Inferior parietal cortex (tissue), 1 donor: ENCODE measurements around the gene TMEM202.
"Not testable (repeated sequence)": the region's sequence is repeated elsewhere in the genome, so short reads cannot be mapped to it uniquely, and the experiment has no call there.

Experiments
- DNase-seq: peaks from one replicate; pipeline ENCODE4 v3.0.0-alpha.2; 2016; ENCODE audit errors: extremely low spot score

The TMEM202 gene, protein sequence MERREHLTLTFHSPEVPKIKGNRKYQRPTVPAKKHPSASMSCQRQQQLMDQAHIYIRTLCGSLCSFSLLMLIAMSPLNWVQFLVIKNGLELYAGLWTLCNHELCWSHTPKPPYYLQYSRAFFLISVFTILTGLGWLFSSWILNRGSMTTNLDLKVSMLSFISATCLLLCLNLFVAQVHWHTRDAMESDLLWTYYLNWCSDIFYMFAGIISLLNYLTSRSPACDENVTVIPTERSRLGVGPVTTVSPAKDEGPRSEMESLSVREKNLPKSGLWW

DNA sequence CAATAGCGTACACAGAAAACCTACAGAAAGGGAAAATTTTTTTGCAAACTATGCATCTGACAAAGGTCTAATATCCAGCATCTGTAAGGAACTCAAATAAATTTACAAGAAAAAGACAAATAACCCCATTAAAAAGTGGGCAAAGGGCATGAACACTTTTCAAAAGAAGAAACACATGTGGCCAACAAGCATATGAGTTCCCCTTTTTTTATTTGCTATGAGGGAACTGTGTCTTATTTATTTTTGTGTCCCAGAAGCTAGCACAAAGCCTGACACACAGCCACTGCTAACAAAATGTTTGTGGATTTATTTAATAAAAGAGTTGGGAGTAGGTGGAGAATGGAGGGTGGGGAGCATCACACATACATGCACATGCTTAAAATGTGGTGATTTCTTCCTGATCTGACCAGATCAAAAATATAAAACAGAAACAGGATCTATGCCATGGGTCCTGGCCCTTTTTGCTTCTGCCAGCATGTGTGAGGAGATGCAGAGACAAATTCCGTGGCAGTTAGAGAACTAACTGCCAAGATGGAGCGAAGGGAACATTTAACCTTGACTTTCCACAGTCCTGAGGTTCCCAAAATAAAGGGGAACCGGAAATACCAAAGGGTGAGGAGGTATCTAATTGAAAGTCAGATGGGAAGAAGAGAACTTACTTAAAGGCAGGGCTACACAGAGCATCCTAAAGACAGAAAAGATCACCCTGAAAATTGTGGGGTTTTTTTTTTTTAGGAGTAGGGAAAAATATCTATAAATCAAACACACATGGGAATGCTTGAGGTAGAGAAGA lies at the start of gene TMEM202:
Gene TMEM202, plus strand, starts transcription at position 510 of the 793 bp plus-strand sequence. Its CDS starts 22 bp downstream, at position 532.
- no peak for DNase-seq

DNA sequence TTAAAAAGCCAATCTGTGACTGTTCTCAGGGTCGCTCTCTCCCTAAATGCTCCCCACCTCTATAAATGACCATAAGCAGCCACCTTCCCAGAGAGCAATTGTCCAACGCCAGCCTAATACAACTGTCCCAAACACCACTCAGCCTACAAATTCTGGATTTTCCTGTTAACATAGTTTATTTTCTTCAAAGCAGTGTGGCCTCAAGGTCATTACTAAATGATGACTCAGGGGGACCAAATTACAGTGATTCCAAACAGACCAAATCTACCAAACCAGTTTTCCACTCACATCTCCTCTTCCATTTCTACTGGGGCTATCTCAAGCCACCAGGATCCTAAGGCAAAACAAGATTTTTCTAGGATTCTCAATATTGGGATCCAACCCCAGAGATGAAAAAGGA lies 44.8 kb upstream of the TMEM202 start:
- DNase-seq, result no peak

GRCh38 chr15:72354496-72354895 lies 43.6 kb upstream of the TMEM202 start:
- no peak for DNase-seq

DNA sequence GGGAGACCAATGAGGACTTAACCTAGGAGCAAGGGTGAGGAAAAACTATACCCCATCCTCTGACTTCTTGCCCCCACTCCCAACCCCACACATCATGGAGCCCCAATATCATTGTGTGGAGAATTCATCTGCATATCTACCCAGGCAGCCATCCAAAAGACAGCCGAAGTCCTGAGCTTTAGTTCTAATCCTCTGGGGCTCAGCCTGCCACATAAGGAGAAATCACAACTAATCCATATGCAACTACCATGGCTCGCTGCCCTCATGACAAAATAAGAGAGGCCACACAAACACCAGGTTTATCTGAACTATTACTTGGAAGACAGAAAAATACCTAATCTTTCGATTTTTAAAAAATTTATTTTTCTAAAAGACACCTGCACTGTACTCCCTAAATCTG lies 40.0 kb upstream of the TMEM202 start:
- no peak for DNase-seq

- peak; percentile 37 for DNase-seq
Observed at GRCh38 chr15:72358650-72359171, 39.4 kb upstream of the TMEM202 start.

GRCh38 chr15:72361176-72361575 lies 36.9 kb upstream of the TMEM202 start:
- no peak for DNase-seq

- no peak for DNase-seq
Observed at GRCh38 chr15:72365844-72366243, 32.3 kb upstream of the TMEM202 start.

- no peak for DNase-seq
Observed at GRCh38 chr15:72368325-72368724, 29.8 kb upstream of the TMEM202 start.

DNA sequence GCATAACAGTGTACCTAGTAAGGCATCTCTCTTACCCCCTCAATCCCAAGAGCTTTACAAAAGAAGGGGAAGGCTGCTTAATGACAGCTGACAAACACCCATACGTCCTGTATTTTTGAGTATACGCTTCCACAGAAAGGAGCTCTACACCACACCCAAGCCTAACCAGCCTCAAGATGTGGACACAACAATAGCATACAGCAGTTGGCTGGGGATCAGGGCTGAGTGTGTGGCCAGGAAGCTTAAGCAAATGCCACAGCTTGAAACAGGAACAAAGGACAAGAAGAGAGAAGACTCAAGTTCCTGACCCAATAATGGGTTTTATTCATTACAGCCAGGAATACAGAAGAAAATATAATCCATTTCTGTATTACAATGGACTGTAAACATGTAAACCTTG lies 29.2 kb upstream of the TMEM202 start:
- no peak for DNase-seq

DNA sequence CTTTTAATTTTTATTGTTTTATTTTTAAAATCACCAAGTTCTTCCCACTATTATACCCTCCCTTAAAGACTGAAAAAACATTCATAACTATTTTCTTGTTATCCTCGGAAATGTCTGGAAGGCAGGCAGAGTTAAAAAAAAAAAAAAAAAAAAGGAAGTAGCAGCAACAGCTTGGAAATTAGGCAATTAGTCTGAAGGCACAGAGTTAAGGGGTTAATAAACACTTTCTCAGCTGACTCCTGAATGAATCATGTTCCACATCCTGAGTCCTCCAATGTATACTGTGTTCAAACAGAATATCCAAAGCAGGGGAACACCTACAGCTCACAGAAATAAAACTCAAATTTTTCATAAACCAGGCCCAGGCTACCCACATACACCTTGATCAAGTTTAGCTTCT lies 28.1 kb upstream of the TMEM202 start:
- DNase-seq, result no peak

DNA sequence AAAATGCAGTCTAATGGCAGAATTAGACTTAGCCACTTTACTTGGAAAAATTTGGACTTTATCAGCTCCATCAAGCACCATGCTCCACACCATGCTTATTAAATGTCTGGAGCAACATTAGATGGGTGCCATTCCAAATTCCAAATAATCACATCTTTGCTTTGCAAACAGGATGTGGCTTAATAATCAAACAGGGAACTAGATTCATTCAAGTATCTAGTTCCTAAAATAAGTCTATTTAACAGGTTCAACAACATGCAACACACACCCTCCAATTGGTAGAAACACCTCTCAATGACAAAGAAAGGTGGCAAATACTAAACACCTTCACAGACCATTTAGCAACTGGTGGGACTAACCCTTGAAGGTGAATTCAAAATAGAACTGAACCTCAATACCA lies 25.7 kb upstream of the TMEM202 start:
- no peak for DNase-seq

GRCh38 chr15:72375501-72375845 lies 22.6 kb upstream of the TMEM202 start:
- DNase-seq, result no peak

GRCh38 chr15:72375846-72376581 lies 22.1 kb upstream of the TMEM202 start, which contains the start of gene HEXA:
HEXA (minus strand) TSS chr15:72376014; CDS start chr15:72375972, 42 bp downstream.
- DNase-seq, result peak; percentile 94

- no peak for DNase-seq
Observed at GRCh38 chr15:72377331-72377730, 20.8 kb upstream of the TMEM202 start.

GRCh38 chr15:72379106-72379505 lies 19.0 kb upstream of the TMEM202 start:
- DNase-seq, result not testable (repeated sequence)

DNA sequence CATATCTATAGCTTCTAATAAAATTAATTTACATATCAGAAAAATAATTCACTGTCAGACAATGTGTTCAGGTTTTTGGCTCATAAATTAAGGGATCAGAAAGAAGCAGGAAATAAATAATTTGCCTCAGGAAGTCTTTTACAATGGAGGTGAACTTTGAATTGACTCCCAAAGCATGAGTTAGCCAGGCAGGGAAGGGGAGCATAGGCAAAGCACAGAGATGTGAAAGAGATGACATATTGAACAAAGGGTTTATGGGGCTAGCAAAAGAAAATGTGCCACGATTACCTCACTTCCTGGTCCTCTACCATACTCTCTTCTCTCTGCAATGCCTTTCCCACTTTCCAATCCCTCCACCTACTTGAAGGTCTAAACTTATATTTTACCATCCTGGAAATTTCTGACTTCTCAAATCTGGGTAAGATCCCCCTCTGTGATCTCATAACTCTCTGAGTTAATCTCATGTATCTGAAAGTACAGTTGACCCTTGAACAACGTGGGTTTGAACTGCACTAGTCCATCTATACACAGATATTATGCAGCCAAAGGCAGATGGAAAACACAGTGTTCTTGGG lies 18.2 kb upstream of the TMEM202 start:
- DNase-seq, result no peak

GRCh38 chr15:72380743-72381142 lies 17.4 kb upstream of the TMEM202 start:
- DNase-seq, result no peak

- DNase-seq, result no peak
Observed at GRCh38 chr15:72382146-72382545, 16.0 kb upstream of the TMEM202 start.

GRCh38 chr15:72387741-72388140 lies 10.4 kb upstream of the TMEM202 start:
- DNase-seq, result no peak

- DNase-seq, result no peak
Observed at GRCh38 chr15:72389231-72389630, 8.9 kb upstream of the TMEM202 start.

GRCh38 chr15:72396331-72396730 lies 1.8 kb upstream of the TMEM202 start:
- DNase-seq, result not testable (repeated sequence)

- no peak for DNase-seq
Observed at GRCh38 chr15:72398648-72399047, 543 bp downstream of the TMEM202 start.
